GM12874 (cell line): Measurements from ENCODE around the gene GGT7.

ENCODE experiments used
- CTCF ChIP-seq: IDR thresholded peaks from 2 replicates; pipeline ENCODE4 v1.5.1; 2011; ENCODE audit warnings: low read depth, mild to moderate bottlenecking, control low read depth, low read length, moderate library complexity; ENCODE audit not compliant: insufficient read depth

Gene GGT7

DNA sequence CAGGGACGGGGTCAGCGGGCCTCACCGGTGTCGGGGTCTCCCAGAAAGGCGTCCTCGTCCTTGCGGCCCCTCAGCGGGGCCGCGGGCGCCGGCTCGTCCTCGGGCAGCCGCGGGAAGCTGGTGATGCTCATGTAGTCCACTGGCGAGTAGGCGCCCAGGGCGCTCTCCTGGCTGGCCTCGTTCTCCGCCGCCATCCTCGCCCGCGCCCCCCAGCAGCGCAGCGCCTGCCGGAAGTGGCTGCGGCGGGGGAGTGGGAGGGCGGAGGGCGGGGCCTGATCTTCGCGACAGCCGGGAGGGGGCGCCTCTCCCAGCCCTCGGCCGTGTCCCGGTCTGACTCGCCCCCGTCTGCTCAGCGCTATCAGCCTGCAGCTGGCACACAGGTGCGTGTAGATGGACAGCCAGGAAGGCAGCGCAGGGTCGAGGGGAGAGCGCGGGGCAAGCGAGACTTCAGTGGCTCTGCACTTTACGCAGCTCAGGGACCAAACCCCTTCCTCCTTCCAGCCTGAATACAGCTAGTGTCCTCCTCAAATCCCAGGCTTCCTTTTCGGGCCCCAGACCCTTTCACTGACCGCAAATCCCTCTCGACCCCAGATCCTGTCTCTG lies at the start of gene GGT7:
GGT7 (minus strand) TSS at position 235 of the 603 bp plus-strand sequence; CDS start at position 194, 41 bp downstream.
- peak; percentile 83 for TF ChIP-seq CTCF

- no peak for TF ChIP-seq CTCF
Observed at GRCh38 chr20:34921436-34921835, 48.8 kb upstream of the GGT7 start.

- TF ChIP-seq CTCF, result no peak
Observed at GRCh38 chr20:34920055-34920454, 47.4 kb upstream of the GGT7 start.

GRCh38 chr20:34916774-34917354 lies 44.2 kb upstream of the GGT7 start:
- no peak for TF ChIP-seq CTCF

DNA sequence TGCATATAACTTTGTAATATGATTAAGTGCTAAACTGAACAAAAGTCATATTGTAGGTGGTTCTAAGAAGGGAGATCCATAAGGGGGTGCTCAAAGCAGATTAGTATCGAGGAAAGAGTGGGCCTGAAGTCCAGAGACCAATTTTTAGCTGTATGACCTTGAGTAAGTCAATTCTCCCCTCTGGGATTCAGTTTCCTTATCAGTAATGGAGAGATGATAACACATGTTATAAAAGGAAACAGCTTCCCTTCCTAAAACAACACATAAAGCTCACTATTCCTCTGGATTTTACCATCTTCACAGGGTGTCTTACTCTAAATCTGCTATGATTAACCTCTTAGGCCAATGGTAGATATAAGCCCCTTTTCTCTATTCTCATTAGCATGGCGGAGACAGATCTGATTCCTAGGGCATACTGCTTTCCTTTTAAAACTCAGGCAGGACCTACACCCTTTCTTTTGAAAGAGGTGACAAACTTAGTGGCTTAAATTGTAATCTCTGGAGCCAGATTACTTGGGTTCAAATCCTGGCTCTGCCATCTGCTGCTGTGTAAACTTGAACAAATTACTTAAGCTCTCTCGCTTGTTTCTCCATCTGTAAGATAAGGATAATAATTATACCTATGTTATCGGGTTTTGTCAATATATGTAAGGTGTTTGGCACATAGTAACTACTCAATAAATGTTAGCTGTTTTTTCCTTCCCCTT lies 43.2 kb upstream of the GGT7 start:
- no peak for TF ChIP-seq CTCF

DNA sequence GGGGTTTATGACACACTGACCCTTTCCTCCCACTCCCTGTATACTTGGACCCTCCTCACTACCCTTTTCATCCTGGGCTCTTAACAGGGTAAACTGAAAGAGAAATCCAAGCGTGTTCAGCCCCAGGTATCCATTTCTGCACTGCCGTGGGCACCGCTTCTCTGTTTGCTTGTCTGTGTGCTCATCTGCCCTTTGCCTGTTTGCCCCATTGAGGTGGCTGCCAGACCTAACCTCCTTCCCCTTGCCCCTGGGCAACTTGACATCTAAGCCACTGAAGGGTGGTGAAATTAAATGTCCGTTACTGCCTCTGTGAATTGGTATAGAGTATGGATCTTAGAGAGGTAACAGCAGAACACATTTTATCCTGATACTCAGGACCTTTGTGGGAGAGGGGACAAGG lies 42.5 kb upstream of the GGT7 start:
- TF ChIP-seq CTCF, result no peak

DNA sequence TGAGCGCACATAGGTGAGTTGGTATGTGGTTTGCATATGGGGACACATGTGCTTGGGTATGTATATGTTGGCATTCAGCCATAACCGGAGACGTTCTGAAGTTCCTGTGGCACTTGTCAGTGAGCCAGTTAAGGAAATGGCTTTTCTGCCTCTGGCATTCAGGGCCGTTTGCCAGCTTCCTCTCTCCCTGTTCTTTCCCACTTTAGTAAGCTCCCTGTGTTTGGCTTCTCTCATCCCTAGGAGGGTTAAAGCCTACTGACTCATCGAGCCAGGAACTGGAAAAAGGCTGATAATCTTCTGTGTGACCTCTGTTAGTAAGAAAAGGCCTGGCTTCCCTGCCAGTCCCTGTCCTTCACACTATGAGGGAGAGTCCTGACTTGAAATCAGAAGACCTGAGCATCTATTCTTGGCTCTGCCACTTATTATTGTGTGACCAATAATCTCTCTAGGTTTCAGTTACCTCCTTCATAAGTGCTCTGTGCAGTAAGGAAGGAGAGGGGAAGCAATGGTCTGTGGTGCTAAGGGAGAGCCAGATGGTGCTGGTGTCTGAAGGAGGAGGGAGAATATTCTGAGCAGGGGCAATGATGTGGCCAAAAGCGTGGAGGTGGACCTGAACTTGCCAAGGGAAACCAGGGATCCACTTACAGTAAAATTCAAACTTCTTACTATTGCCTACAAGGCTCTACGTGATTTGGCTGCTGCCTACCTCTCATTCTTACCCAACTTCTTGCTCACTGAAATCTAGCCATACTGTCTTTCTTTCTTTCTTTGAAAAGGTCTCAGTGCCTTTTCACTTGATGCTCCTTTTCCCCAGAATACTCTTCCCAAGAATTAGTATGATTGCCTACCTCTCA lies 35.2 kb upstream of the GGT7 start:
- TF ChIP-seq CTCF, result no peak
